Iris pigment epithelial cell (primary cell): ENCODE measurements around the gene ACRBP.

Source experiments
- DNase-seq: peaks from one replicate; pipeline ENCODE4 v3.0.0-alpha.2; 2011; ENCODE audit warnings: low read depth

The ACRBP gene

GRCh38 chr12:6646276-6647082 is 753 bp downstream of the ACRBP start:
- no peak for DNase-seq

- no peak for DNase-seq
Measured at GRCh38 chr12:6644903-6645302, 2.3 kb downstream of the ACRBP start.

DNA sequence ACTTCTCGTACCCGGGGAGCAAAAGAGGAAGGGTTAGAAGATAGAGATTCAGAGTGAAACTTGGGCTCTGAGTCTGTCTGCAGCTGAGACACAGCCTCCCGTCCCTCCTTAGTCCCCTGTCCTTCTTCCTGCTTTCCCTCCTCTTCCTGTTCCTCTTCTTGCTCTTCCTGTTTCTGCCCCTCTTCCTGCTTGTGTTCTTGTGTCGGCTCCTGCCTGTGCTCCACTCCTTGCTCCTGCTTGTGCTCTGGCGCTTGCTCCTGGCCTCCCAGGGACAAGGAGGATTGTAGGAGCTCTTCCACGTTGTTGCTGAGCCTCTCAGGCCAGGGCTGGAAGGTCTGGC is 3.0 kb downstream of the ACRBP start:
- DNase-seq = no peak

- no peak for DNase-seq
Measured at GRCh38 chr12:6643569-6644256, 3.5 kb downstream of the ACRBP start.

GRCh38 chr12:6641131-6641530 is 6.1 kb downstream of the ACRBP start:
- no peak for DNase-seq

GRCh38 chr12:6640497-6640896 is 6.7 kb downstream of the ACRBP start:
- no peak for DNase-seq

- DNase-seq = no peak
Measured at GRCh38 chr12:6639151-6639801, 8.0 kb downstream of the ACRBP start.

GRCh38 chr12:6638305-6638704 is 8.9 kb downstream of the ACRBP start:
- no peak for DNase-seq

DNA sequence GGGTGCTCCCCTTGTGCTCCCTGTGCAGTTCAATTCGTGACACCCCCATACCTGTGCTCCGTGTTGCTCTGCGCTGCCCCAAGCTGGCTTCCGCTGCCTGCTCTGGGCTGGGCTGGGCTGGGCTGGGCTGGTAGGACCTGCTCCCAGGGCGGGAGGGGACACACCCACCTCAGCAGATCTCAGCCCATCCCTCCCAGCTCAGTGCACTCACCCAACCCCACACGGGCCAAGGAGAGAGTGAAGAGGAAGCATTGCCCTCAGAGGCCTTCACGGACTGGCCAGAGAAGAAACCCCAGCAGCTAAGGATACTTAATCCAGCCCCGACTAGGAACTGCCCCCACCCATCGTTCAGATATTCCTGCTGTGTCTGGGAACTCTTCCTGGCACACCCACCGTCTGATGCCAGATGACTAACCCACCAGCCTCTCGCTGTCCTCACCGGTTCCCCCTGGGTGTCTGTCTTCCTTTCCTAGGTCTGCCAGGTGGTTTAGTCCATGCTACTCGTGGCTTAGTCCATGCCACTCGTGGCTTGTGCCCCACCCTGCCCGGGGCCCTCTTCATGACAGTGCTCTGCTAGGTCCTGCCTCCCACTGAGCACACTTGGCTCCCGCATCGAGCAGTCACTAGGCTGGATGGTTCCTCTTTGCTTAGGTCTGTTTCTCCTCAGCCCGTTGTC is 11.2 kb downstream of the ACRBP start, which contains the start of gene LPAR5:
Gene LPAR5 (minus strand): TSS at position 104 of the 676 bp plus-strand sequence. CDS start 14,711 bp downstream, outside the sequence.
- DNase-seq = peak; percentile 44

GRCh38 chr12:6635375-6635855 is 11.8 kb downstream of the ACRBP start:
- no peak for DNase-seq

DNA sequence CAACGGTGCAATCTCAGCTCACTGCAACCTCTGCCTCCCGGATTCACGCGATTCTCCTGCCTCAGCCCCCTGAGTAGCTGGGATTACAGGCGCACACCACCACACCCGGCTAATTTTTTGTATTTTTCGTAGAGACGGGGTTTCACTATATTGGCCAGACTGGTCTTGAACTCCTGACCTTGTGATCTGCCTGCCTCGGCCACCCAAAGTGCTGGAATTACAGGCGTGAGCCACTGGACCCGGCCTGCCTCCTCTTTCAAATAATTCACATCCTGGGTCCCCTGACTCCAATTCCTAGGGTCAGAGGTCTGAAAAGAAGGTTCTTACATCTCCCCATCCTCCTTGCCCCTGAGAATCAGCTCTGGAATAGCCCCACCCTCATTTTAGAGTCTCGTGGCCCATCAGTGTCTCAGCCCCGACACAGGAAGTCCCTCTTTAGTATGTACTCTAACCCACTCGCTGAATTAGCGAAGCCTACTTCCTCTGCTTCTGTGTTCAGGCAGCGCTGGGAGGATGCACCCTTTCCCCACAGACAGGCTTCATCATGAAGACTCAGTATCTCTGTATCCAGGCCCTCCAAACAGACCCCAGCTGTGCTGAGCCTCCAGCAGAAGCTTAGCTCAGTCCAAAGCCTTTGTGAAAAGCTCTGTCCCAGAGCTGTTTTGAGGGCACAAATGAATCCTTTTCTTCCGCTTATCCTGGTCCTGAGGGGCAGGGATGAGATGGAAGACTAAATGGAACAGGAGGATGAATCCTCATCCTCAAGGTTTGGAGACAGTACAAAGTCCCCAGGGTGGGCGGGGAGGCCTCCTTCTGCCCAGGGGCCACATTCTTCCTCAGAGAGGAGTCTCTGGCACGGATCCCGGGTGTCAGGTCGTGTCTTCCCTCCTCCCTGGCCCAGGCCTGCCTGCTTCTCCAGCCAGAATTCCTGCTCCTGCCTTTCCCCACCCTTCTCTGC is 14.9 kb downstream of the ACRBP start:
- DNase-seq = no peak

DNA sequence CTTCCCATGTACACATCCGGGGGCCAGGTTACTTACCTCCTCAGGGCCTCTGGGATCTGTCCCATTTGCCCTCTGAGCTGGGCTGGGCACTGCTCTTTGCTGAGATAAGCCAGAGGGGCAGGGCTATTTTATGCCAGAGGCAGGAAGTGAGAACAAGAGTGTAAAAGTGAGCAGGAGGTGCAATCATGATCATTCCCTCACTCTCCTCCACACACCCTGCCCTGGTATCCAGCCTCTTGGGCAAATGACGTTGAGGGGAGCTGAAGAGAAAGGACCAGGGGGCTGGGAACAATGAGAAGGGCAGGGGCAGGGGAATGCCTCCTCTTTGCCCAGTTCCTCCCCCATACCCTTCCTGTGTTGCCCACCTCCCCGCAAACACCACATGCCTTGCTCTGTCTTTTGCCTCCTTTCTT is 15.7 kb downstream of the ACRBP start:
- DNase-seq = no peak

DNA sequence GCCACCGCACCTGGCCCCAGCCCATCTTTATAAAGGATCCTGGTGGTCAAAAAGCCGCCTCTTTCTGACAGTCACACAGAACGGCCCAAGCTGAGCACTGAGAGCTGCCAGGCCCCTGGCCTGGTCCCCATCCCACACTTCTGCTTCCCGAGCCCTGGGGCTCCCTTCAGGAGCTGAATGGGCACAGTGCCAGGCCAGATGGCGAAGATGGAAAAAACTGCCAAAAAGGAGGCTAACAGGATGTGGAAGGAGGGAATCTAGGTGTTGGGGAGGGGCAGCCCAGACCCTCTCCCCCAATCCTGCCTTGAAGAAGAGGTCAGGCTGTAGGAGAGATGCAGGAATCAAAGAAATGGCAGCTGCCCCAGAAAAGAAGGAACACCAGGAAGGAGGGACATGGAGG is 16.5 kb downstream of the ACRBP start:
- no peak for DNase-seq

DNA sequence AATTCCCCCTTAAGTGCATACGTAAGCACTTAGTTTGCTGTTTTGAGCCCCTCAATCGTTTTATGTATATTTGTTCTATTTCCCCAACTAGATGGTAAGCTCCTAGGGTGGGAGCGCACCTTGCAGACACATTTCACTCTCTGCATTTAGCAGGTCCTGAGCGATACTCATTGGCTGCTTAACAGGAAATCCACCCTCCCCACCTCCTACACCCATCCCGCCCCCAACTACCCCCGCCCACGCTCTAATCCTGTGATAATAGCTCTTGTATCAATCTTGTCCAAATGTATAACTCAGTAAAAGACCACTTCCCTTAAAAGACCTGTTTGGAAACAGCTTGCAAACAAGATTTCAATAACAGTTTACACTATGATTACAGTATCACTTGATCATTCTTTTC is 19.6 kb downstream of the ACRBP start:
- no peak for DNase-seq

DNA sequence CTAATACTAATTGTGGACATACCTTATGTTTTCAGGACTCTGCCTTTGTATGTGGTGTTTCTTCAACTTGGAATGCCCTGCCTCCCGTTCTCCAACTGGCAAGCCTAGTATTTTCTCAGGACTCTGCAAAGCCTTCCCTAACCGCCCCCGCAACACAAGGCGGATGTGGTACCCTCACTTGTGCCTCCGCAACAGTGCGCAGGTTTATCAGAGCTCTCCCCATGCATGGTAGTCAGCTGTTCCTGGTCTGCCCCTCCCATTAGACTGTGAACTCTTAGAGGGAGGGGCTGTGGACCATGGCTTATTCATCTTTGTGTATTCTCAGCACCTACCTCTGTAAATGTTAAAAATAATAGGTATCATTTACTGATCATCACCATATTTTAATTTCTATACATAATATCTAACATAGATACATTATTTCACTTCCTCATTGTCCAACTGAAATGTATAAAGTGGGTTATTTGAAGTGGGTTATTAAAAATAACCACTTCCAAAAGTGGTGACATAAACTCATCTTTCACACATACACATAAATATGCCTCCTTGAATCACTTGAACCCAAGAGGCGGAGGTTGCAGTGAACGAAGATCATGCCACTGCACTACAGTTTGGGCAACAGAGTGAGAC is 20.5 kb downstream of the ACRBP start:
- DNase-seq = no peak

DNA sequence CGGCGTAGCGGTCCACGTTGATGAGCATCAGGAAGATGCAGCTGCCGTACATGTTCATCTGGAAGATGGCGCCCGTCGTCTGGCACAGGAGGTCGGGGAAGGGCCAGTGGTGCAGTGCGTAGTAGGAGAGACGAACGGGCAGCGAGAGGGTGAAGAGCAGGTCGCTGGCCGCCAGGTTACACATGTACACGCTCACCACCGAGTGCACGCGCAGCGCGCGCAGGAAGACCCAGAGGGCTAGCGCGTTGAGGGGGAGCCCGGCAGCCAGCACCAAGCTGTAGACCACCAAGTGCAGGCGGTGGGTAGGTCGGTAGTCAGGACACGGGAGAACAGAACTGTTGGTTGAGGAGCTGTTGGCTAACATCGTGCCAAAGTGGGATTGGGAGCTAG is 26.4 kb downstream of the ACRBP start:
- no peak for DNase-seq

DNA sequence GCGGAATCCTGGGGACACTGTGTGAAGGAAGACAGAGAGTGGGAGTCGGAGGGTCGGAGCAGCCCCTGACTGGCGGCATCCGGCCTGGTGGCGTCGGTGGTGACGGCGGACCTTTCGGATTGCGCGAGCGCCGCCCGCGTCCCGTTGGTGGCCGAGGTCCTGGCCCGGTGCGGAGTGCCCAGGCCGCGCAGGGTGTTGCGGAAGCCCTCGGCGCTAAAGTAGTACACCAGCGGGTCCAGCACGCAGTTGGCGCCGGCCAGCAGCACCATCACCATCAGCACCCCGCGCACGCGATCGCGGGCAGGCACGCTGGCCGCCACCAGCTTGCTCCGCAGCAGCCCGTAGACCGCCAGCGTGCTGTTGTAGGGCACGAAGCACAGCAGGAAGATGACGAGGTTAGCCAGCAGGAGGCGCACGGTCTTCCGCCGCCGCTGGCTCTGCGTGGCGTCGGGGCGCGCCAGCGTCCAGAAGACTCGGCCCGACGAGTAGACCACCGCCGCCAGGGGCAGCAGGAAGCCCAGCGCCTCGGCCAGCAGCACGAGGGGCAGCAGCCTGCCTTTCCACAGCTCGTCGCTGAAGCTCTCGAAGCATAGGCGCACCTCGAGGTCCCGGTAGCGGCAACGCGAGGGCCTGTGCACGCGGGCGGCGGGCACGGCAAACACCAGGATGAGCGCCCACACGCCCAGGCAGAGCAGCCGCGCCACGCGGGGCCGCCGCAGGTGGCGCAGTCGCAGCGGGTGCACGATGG is 26.9 kb downstream of the ACRBP start:
- peak; percentile 56 for DNase-seq

DNA sequence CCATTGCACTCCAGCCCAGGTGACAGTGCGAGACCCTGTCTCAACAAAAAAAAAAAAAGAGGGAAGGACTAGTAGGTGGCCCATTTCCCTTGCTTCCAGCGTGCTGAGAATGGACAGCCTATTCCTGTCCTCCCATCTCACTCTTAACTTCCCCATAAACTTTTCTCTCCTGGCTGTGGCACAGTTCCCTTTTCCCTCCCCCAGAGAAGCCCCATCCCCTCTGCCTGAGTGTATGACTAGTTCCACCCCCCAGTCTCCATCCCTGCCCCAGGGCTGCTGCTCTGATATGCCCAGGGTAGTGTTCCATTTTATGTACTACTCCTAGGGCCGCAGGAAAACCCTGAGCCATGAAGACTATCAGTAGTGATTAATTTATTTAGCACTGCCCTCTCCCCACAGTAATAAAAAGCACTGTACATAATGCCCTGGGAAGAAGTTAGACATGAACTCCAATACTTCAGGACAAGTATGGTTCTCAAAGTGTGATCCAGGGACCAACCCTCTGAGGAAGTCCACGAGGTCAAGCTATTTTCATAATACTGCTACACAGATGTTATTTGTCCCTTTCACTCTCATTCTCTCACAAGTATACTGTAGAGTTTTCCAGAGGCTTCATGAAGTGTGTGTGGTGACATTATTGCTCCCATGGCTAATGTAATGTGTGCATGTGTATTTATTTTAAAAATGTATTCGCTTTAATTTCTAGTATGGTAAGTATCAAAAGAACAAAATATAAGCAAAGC is 28.6 kb downstream of the ACRBP start:
- DNase-seq = no peak

DNA sequence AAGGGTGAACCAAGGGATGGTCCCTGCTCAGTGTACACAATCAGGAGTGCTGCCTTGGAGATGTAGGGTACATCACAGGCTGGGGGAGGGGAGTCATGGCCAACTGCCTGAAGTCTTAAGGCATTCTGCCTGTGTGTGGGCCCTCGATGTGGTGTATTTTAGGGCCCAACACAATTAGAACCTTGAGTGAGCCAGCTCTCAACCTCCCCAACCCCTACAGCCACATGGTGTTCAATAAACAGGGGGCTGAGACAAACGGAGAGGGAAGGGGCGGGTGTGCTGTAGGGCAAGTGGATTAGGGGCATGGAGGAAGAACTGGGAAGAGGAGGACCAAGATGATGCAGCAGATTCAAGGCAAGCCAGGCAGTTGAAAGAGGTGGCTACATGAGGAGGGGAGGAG is 31.4 kb downstream of the ACRBP start:
- DNase-seq = no peak
